ENCODE results near the gene EIF5A.

Gene EIF5A

GRCh38 chr17:7357381-7357780 lies 50.0 kb downstream of the EIF5A start:
- no peak for DNase-seq

- DNase-seq, result no peak
Observed at GRCh38 chr17:7361906-7362305, 54.5 kb downstream of the EIF5A start.

All from stimulated activated CD4-positive, alpha-beta T cell treated with anti-CD3 and anti-CD28 coated beads, Interleukin-4, amount 100 ng/mL, for 24 hours (primary cell).